ENCODE measurements around the gene CLIC6.

Gene CLIC6

GRCh38 chr21:34734696-34735095 is 65.9 kb downstream of the CLIC6 start:
- Mint-ChIP-seq H3K9me3 (no peaks in the 10 kb centered on the region), H3K36me3 (ENCODE audit: low read depth) (no peaks in the 10 kb centered on the region), H3K4me3 (no peak overlapping the region), H3K27ac (no peak overlapping the region), H3K27me3 (ENCODE audit: low read depth, poor library complexity) (peaks cover 20% of the 10 kb centered on the region), H3K4me1 (no peaks in the 10 kb centered on the region)
- DNase-seq, result no peak
- TF ChIP-seq CTCF (IDR thresholded peaks at IDR 0.05), result no peak

- no peak for TF ChIP-seq CTCF (IDR thresholded peaks at IDR 0.05)
- H3K36me3 Mint-ChIP-seq (ENCODE audit: low read depth), result no peaks in the 10 kb centered on the region
- no peaks in the 10 kb centered on the region for H3K9me3 Mint-ChIP-seq
- no peak overlapping the region for H3K27ac Mint-ChIP-seq
- no peak overlapping the region for H3K4me3 Mint-ChIP-seq
- H3K4me1 Mint-ChIP-seq, result no peaks in the 10 kb centered on the region
- H3K27me3 Mint-ChIP-seq (ENCODE audit: low read depth, poor library complexity), result peaks cover 26% of the 10 kb centered on the region
- no peak for DNase-seq
Observed at GRCh38 chr21:34736116-34736874, 67.5 kb downstream of the CLIC6 start.

GRCh38 chr21:34737115-34737514 is 68.3 kb downstream of the CLIC6 start:
- H3K27ac Mint-ChIP-seq, result no peak overlapping the region
- H3K4me1 Mint-ChIP-seq, result no peaks in the 10 kb centered on the region
- no peak for TF ChIP-seq CTCF (IDR thresholded peaks at IDR 0.05)
- H3K9me3 Mint-ChIP-seq, result no peaks in the 10 kb centered on the region
- H3K4me3 Mint-ChIP-seq, result no peak overlapping the region
- no peaks in the 10 kb centered on the region for H3K36me3 Mint-ChIP-seq (ENCODE audit: low read depth)
- peaks cover 30% of the 10 kb centered on the region for H3K27me3 Mint-ChIP-seq (ENCODE audit: low read depth, poor library complexity)
- DNase-seq, result no peak

- TF ChIP-seq CTCF (IDR thresholded peaks at IDR 0.05), result no peak
- Mint-ChIP-seq H3K4me3 (no peak overlapping the region), H3K36me3 (ENCODE audit: low read depth) (no peaks in the 10 kb centered on the region), H3K27me3 (ENCODE audit: low read depth, poor library complexity) (peaks cover 43% of the 10 kb centered on the region), H3K27ac (no peak overlapping the region), H3K4me1 (peaks cover 4% of the 10 kb centered on the region), H3K9me3 (no peaks in the 10 kb centered on the region)
- DNase-seq, result no peak
Observed at GRCh38 chr21:34740198-34740597, 71.4 kb downstream of the CLIC6 start.

GRCh38 chr21:34743285-34743684 is 74.5 kb downstream of the CLIC6 start:
- H3K4me1 Mint-ChIP-seq, result peaks cover 10% of the 10 kb centered on the region
- no peak for DNase-seq
- TF ChIP-seq CTCF (IDR thresholded peaks at IDR 0.05), result no peak
- H3K4me3 Mint-ChIP-seq, result no peak overlapping the region
- no peaks in the 10 kb centered on the region for H3K9me3 Mint-ChIP-seq
- H3K27ac Mint-ChIP-seq, result no peak overlapping the region
- H3K36me3 Mint-ChIP-seq (ENCODE audit: low read depth), result no peaks in the 10 kb centered on the region
- peaks cover 31% of the 10 kb centered on the region for H3K27me3 Mint-ChIP-seq (ENCODE audit: low read depth, poor library complexity)

GRCh38 chr21:34743831-34744230 is 75.0 kb downstream of the CLIC6 start:
- no peak overlapping the region for H3K4me3 Mint-ChIP-seq
- H3K4me1 Mint-ChIP-seq, result peaks cover 10% of the 10 kb centered on the region
- no peak for DNase-seq
- no peaks in the 10 kb centered on the region for H3K9me3 Mint-ChIP-seq
- peaks cover 30% of the 10 kb centered on the region for H3K27me3 Mint-ChIP-seq (ENCODE audit: low read depth, poor library complexity)
- no peak for TF ChIP-seq CTCF (IDR thresholded peaks at IDR 0.05)
- H3K36me3 Mint-ChIP-seq (ENCODE audit: low read depth), result no peaks in the 10 kb centered on the region
- no peak overlapping the region for H3K27ac Mint-ChIP-seq

Data from nephron progenitor cell (in vitro differentiated cells).